ENCODE results near the gene RAB21. TPM values are rescaled to one million over a fixed set of nuclear protein-coding genes. Genes with fewer than 3 reads are reported as not detected.
A peak's percentile ranks its signal among the peaks of the same experiment; 100 is the strongest.
"Not testable (repeated sequence)": the region's sequence is repeated elsewhere in the genome, so short reads cannot be mapped to it uniquely, and the experiment has no call there.

Gene RAB21
- total and polyA plus RNA-seq, 2 experiments from 2014 or later = 26.6 to 38.8 TPM

DNA sequence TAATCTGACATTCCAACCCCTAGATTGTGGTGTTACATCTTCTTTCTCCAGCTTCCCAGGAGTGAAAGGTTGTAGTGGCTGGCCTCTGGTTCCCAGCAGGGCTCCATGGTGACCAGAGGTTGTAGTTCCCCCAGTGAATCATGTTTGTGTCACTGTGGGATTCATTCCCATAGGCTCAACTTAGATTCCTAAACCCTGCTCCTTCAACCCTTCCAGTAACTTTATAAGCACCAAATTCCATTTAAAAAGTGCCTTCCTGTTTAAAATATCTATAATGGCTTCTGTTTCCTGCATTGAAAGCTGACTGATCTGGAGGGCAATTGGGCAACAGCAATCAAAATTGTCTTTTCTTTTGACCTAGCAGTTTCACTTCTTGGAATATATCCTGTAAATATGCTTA is 44.4 kb downstream of the RAB21 start:
- no peaks in the 10 kb centered on the region for H3K79me2 ChIP-seq (ENCODE audit: insufficient read depth)
- peak overlapping the region; percentile 64; the same call in 1 of the 2 replicates for H2AFZ ChIP-seq
- H3F3A ChIP-seq (ENCODE audit: insufficient read depth) = peaks cover 18% of the 10 kb centered on the region
- H3K9me3 ChIP-seq (ENCODE audit: low read depth) = no peaks in the 10 kb centered on the region
- no peaks in the 10 kb centered on the region for H4K20me1 ChIP-seq (ENCODE audit: insufficient read depth)
- no peak overlapping the region for H3K4me3 ChIP-seq
- peak overlapping the region; percentile 33 for H3K27ac ChIP-seq
- in situ Hi-C loops (cut with MboI) = no loop called here
- H3K9me2 ChIP-seq (ENCODE audit: insufficient read depth) = no peaks in the 10 kb centered on the region
- H3K36me3 ChIP-seq (ENCODE audit: low read depth) = no peaks in the 10 kb centered on the region
- no peak overlapping the region for H3K9ac ChIP-seq
- peak overlapping the region; percentile 23 for H3K4me2 ChIP-seq (ENCODE audit: unreplicated experiment)
- peak; percentile 63 for DNase-seq
- no peaks in the 10 kb centered on the region for H3K27me3 ChIP-seq (replicated peaks; ENCODE audit: insufficient read depth)
- peaks cover 12% of the 10 kb centered on the region; the same call in 1 of the 2 replicates for H3K4me1 ChIP-seq (ENCODE audit: insufficient read depth)
- no peak for TF ChIP-seq EZH2phosphoT487 (IDR thresholded peaks at IDR 0.05; ENCODE audit: insufficient read depth, low read depth)
- no peak for TF ChIP-seq EZH2 (IDR thresholded peaks at IDR 0.05; ENCODE audit: insufficient read depth, poor library complexity, severe bottlenecking)

DNA sequence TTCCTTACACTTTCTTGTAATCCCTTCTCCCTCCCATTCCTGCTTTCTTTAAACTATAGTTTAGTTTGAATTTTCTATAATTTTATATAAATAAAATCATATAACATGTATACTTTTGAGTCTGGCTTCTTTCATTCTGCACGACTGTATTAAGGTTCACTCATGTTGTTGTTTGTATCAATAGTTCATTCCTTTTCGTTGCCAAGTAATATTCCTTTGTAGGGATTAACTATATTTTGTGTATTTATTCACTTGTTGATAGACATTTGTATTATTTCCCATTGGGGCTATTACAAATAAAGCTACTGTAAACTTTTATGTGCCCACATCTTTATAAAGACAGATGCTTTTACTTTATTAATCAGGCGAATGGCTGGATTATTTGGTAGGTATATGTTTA is 45.5 kb downstream of the RAB21 start:
- DNase-seq = no peak
- H3K9ac ChIP-seq = no peak overlapping the region
- H3K4me1 ChIP-seq (ENCODE audit: insufficient read depth) = peaks cover 12% of the 10 kb centered on the region; the same call in 1 of the 2 replicates
- H2AFZ ChIP-seq = no peak overlapping the region
- H4K20me1 ChIP-seq (ENCODE audit: insufficient read depth) = no peaks in the 10 kb centered on the region
- no peaks in the 10 kb centered on the region for H3K79me2 ChIP-seq (ENCODE audit: insufficient read depth)
- H3K9me2 ChIP-seq (ENCODE audit: insufficient read depth) = no peaks in the 10 kb centered on the region
- no peaks in the 10 kb centered on the region for H3K36me3 ChIP-seq (ENCODE audit: low read depth)
- WGBS, 2 experiments (ENCODE audit: low coverage in 1 of 2, low lambda C conversion rate in 2 of 2, missing lambda C conversion rate in 2 of 2) = 79 to 82% methylated on average over 3 of the region's 3 CpGs
- H3K27ac ChIP-seq = no peak overlapping the region
- H3K27me3 ChIP-seq (replicated peaks; ENCODE audit: insufficient read depth) = no peaks in the 10 kb centered on the region
- in situ Hi-C loops (cut with MboI) = no loop called here
- peaks cover 18% of the 10 kb centered on the region for H3F3A ChIP-seq (ENCODE audit: insufficient read depth)
- TF ChIP-seq EZH2 (IDR thresholded peaks at IDR 0.05; ENCODE audit: insufficient read depth, poor library complexity, severe bottlenecking) (no peak), EZH2phosphoT487 (IDR thresholded peaks at IDR 0.05; ENCODE audit: insufficient read depth, low read depth) (no peak)
- H3K4me2 ChIP-seq (ENCODE audit: unreplicated experiment) = no peak overlapping the region
- no peaks in the 10 kb centered on the region for H3K9me3 ChIP-seq (ENCODE audit: low read depth)
- H3K4me3 ChIP-seq = no peak overlapping the region

- in situ Hi-C loops (cut with MboI) = no loop called here
- no peak for DNase-seq
- WGBS, 2 experiments (ENCODE audit: low coverage in 1 of 2, low lambda C conversion rate in 2 of 2, missing lambda C conversion rate in 2 of 2) = 47 to 49% methylated on average over 6 of the region's 6 CpGs
- H2AFZ ChIP-seq = no peak overlapping the region
- H3K9me3 ChIP-seq (ENCODE audit: low read depth) = no peaks in the 10 kb centered on the region
- peaks cover 1% of the 10 kb centered on the region; the same call in 1 of the 2 replicates for H3K4me1 ChIP-seq (ENCODE audit: insufficient read depth)
- H3F3A ChIP-seq (ENCODE audit: insufficient read depth) = no peaks in the 10 kb centered on the region
- H3K36me3 ChIP-seq (ENCODE audit: low read depth) = no peaks in the 10 kb centered on the region
- no peak overlapping the region for H3K27ac ChIP-seq
- 0 out of 2 replicates have a peak, but pooled peaks cover 10% of the 10 kb centered on the region for H3K27me3 ChIP-seq (replicated peaks; ENCODE audit: insufficient read depth)
- peaks cover 3% of the 10 kb centered on the region; the same call in 1 of the 2 replicates for H3K9me2 ChIP-seq (ENCODE audit: insufficient read depth)
- no peak for TF ChIP-seq EZH2phosphoT487 (IDR thresholded peaks at IDR 0.05; ENCODE audit: insufficient read depth, low read depth)
- no peak for TF ChIP-seq EZH2 (IDR thresholded peaks at IDR 0.05; ENCODE audit: insufficient read depth, poor library complexity, severe bottlenecking)
- no peak overlapping the region for H3K9ac ChIP-seq
- no peaks in the 10 kb centered on the region for H4K20me1 ChIP-seq (ENCODE audit: insufficient read depth)
- H3K4me3 ChIP-seq = no peak overlapping the region
- no peak overlapping the region for H3K4me2 ChIP-seq (ENCODE audit: unreplicated experiment)
- no peaks in the 10 kb centered on the region for H3K79me2 ChIP-seq (ENCODE audit: insufficient read depth)
Measured at GRCh38 chr12:71804505-71804904, 49.8 kb downstream of the RAB21 start.

GRCh38 chr12:71810921-71811320 is 56.3 kb downstream of the RAB21 start:
- Histone ChIP-seq H3K27ac (no peak overlapping the region), H3K36me3 (ENCODE audit: low read depth) (no peaks in the 10 kb centered on the region), H2AFZ (no peak overlapping the region), H3K9me2 (ENCODE audit: insufficient read depth) (peaks cover 3% of the 10 kb centered on the region; the same call in 1 of the 2 replicates), H3K9ac (no peak overlapping the region), H3K4me1 (ENCODE audit: insufficient read depth) (no peaks in the 10 kb centered on the region), H3K4me2 (ENCODE audit: unreplicated experiment) (no peak overlapping the region), H4K20me1 (ENCODE audit: insufficient read depth) (no peaks in the 10 kb centered on the region), H3K27me3 (replicated peaks; ENCODE audit: insufficient read depth) (peaks cover 15% of the 10 kb centered on the region; the same call in 1 of the 2 replicates), H3K9me3 (ENCODE audit: low read depth) (no peaks in the 10 kb centered on the region), H3F3A (ENCODE audit: insufficient read depth) (no peaks in the 10 kb centered on the region), H3K4me3 (no peak overlapping the region), H3K79me2 (ENCODE audit: insufficient read depth) (no peaks in the 10 kb centered on the region)
- in situ Hi-C loops (cut with MboI) = no loop called here
- TF ChIP-seq EZH2 (IDR thresholded peaks at IDR 0.05; ENCODE audit: insufficient read depth, poor library complexity, severe bottlenecking) (no peak), EZH2phosphoT487 (IDR thresholded peaks at IDR 0.05; ENCODE audit: insufficient read depth, low read depth) (no peak)
- 1 to 10% methylated on average over 3 of the region's 3 CpGs for WGBS, 2 experiments (ENCODE audit: low coverage in 1 of 2, low lambda C conversion rate in 2 of 2, missing lambda C conversion rate in 2 of 2)
- DNase-seq = peak; percentile 3

DNA sequence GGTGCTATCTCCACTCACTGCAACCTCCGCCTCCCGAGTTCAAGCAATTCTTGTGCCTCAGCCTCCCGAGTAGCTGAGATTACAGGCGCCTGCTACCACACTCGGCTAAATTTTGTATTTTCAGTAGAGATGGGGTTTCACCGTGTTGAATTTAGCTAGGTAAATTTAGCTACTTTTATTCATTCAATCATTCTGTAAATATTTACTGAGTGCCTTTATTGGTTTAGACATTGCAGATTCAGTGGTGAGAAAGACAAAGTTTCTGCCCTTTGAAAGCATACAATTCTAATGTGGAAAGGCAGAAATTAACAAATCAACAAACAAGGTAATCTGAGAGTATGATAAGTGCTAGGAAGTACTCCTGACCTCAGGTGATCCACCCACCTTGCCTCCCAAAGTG is 60.6 kb downstream of the RAB21 start:
- 59 to 60% methylated on average over 6 of the region's 6 CpGs for WGBS, 2 experiments (ENCODE audit: low coverage in 1 of 2, low lambda C conversion rate in 2 of 2, missing lambda C conversion rate in 2 of 2)
- in situ Hi-C loops (cut with MboI); DNase-seq: not testable (repeated sequence)

GRCh38 chr12:71822088-71822487 is 67.4 kb downstream of the RAB21 start:
- H2AFZ ChIP-seq; H3K27me3 ChIP-seq (replicated peaks; ENCODE audit: insufficient read depth); H3K9me3 ChIP-seq (ENCODE audit: low read depth); H3K4me2 ChIP-seq (ENCODE audit: unreplicated experiment); H3K9me2 ChIP-seq (ENCODE audit: insufficient read depth); H3K79me2 ChIP-seq (ENCODE audit: insufficient read depth); H3K4me3 ChIP-seq; H3K36me3 ChIP-seq (ENCODE audit: low read depth); H3K27ac ChIP-seq; DNase-seq; H3F3A ChIP-seq (ENCODE audit: insufficient read depth); H3K9ac ChIP-seq; in situ Hi-C loops (cut with MboI); H4K20me1 ChIP-seq (ENCODE audit: insufficient read depth); H3K4me1 ChIP-seq (ENCODE audit: insufficient read depth): not testable (repeated sequence)
- 62 to 64% methylated on average over 3 of the region's 3 CpGs for WGBS, 2 experiments (ENCODE audit: low coverage in 1 of 2, low lambda C conversion rate in 2 of 2, missing lambda C conversion rate in 2 of 2)

More for the DNA sequence above, 60.6 kb downstream of the RAB21 start:
- not testable (repeated sequence) for H3K4me1 ChIP-seq (ENCODE audit: insufficient read depth); H3K27ac ChIP-seq; H3K4me3 ChIP-seq; H2AFZ ChIP-seq; H3K36me3 ChIP-seq (ENCODE audit: low read depth); H4K20me1 ChIP-seq (ENCODE audit: insufficient read depth); H3K4me2 ChIP-seq (ENCODE audit: unreplicated experiment); H3K9ac ChIP-seq; H3F3A ChIP-seq (ENCODE audit: insufficient read depth); H3K9me2 ChIP-seq (ENCODE audit: insufficient read depth); H3K9me3 ChIP-seq (ENCODE audit: low read depth); H3K79me2 ChIP-seq (ENCODE audit: insufficient read depth); H3K27me3 ChIP-seq (replicated peaks; ENCODE audit: insufficient read depth)
